BE2C (cell line): Measurements from ENCODE around the gene TBC1D5.
"Not testable (repeated sequence)": the region's sequence is repeated elsewhere in the genome, so short reads cannot be mapped to it uniquely, and the experiment has no call there.

Experiments
- DNase-seq: peaks from one replicate; pipeline ENCODE4 v3.0.0-alpha.2; 2020
- H3K27me3 ChIP-seq: fragments of 250-450 bp; sonication (Bioruptor Pico); 2 replicates; pipeline ENCODE4 v1.5.1; 2020; ENCODE audit warnings: mild to moderate bottlenecking
- H3K36me3 ChIP-seq: fragments of 250-450 bp; sonication (Bioruptor Pico); 2 replicates; pipeline ENCODE4 v1.5.1; 2020; ENCODE audit warnings: mild to moderate bottlenecking
- H3K4me1 ChIP-seq: fragments of 250-450 bp; sonication (Bioruptor Pico); 2 replicates; pipeline ENCODE4 v1.5.1; 2020
- H3K4me3 ChIP-seq: 2 replicates; pipeline ENCODE4 v1.5.1; 2011; ENCODE audit warnings: low read depth, low read length
- H3K9me3 ChIP-seq: fragments of 250-450 bp; sonication (Bioruptor Pico); 2 replicates; pipeline ENCODE4 v1.5.1; 2020
- CTCF ChIP-seq: IDR thresholded peaks from 2 replicates; pipeline ENCODE4 v1.5.1; 2012; ENCODE audit warnings: mild to moderate bottlenecking, low read depth, low read length

TBC1D5 gene

GRCh38 chr3:17638356-17638755 is 104.1 kb downstream of the TBC1D5 start:
- Histone ChIP-seq H3K36me3 (no peaks in the 10 kb centered on the region), H3K27me3 (no peaks in the 10 kb centered on the region), H3K4me1 (no peaks in the 10 kb centered on the region), H3K9me3 (no peaks in the 10 kb centered on the region), H3K4me3 (no peak overlapping the region)
- no peak for TF ChIP-seq CTCF
- no peak for DNase-seq

GRCh38 chr3:17635675-17636074 is 106.8 kb downstream of the TBC1D5 start:
- not testable (repeated sequence) for H3K4me3 ChIP-seq, H3K9me3 ChIP-seq, DNase-seq, H3K4me1 ChIP-seq, H3K36me3 ChIP-seq, H3K27me3 ChIP-seq

GRCh38 chr3:17634964-17635363 is 107.5 kb downstream of the TBC1D5 start:
- Histone ChIP-seq H3K27me3 (no peaks in the 10 kb centered on the region), H3K4me1 (no peaks in the 10 kb centered on the region), H3K4me3 (no peak overlapping the region), H3K9me3 (no peaks in the 10 kb centered on the region), H3K36me3 (no peaks in the 10 kb centered on the region)
- no peak for TF ChIP-seq CTCF
- no peak for DNase-seq

GRCh38 chr3:17634201-17634600 is 108.2 kb downstream of the TBC1D5 start:
- no peaks in the 10 kb centered on the region for H3K36me3 ChIP-seq
- no peak for DNase-seq
- no peak for TF ChIP-seq CTCF

DNA sequence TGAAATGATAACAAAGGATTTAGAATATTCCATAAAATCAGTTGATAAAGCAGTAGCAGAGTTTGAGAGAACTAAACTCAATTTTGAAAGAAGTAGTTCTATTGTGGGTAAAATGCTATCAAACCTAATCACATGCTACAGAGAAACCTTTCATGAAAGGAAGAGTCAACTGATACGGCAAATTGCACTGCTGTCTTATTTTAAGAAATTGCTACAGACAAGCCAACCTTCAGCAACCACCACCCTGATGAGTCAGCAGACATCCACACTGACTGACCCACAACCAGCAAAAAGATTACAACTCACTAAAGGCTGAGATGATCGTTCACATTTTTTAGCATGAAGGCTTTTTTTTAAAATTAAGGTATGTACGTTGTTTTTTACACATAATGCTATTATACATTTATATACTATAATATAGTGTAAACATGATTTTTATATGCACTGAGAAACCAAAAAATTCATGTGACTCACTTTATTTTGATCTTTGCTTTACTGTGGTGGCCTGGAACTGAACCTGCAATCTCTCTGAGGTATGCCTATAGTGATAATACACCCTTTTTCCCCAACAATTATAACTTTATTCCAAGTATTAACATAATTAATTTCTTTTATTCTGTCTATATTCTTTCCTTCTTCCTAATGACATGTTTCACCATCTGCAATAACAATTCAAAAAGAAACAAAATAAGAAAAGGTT is 109.9 kb downstream of the TBC1D5 start:
- TF ChIP-seq CTCF, result no peak
- H3K27me3 ChIP-seq, result no peaks in the 10 kb centered on the region

More at GRCh38 chr3:17634201-17634600, 108.2 kb downstream of the TBC1D5 start:
- no peaks in the 10 kb centered on the region for H3K4me1 ChIP-seq
- H3K9me3 ChIP-seq, result no peaks in the 10 kb centered on the region
- H3K27me3 ChIP-seq, result no peaks in the 10 kb centered on the region
- no peak overlapping the region for H3K4me3 ChIP-seq

GRCh38 chr3:17631609-17632008 is 110.8 kb downstream of the TBC1D5 start:
- H3K4me3 ChIP-seq, result no peak overlapping the region
- H3K4me1 ChIP-seq, result no peaks in the 10 kb centered on the region
- no peaks in the 10 kb centered on the region for H3K27me3 ChIP-seq
- DNase-seq, result no peak
- TF ChIP-seq CTCF, result no peak
- H3K9me3 ChIP-seq, result no peaks in the 10 kb centered on the region
- H3K36me3 ChIP-seq, result no peaks in the 10 kb centered on the region

More for the DNA sequence above, 109.9 kb downstream of the TBC1D5 start:
- Histone ChIP-seq H3K4me1 (no peaks in the 10 kb centered on the region), H3K9me3 (no peaks in the 10 kb centered on the region), H3K36me3 (no peaks in the 10 kb centered on the region), H3K4me3 (no peak overlapping the region)
- DNase-seq, result no peak
